GM19023 (cell line): ENCODE results near the gene IQCK.

Experiments used
- ATAC-seq: cut with Tn5 transposase; IDR thresholded peaks from one replicate; pipeline ENCODE4 v1.9.1; 2021; ENCODE audit warnings: mild to moderate bottlenecking, moderate library complexity; ENCODE audit not compliant: unreplicated experiment

Gene IQCK

GRCh38 chr16:19907161-19907992 is 189.3 kb downstream of the IQCK start:
- peak; percentile 62 for ATAC-seq
